H1 (cell line): ENCODE results near the gene CELF1. TPM values are rescaled to one million over a fixed set of nuclear protein-coding genes. Genes with fewer than 3 reads are reported as not detected.

ENCODE experiments used
- CBX5 ChIP-seq: fragments of 300-800, 300-1000 bp; sonication (generic); IDR thresholded peaks from 2 replicates; pipeline ENCODE4 v1.7.1; 2016; ENCODE audit warnings: antibody characterized with exemption, low read length, low read depth
- CHD7 ChIP-seq: fragments of 300-600 bp; sonication (generic); IDR thresholded peaks from 2 replicates; pipeline ENCODE4 v1.7.1; 2012; ENCODE audit warnings: low read length, moderate library complexity, mild to moderate bottlenecking, inconsistent platforms; ENCODE audit not compliant: insufficient replicate concordance
- EP300 ChIP-seq, 2 experiments: IDR thresholded peaks; 1 replicate in 1 of 2; 2 replicates in 1 of 2; pipeline ENCODE4 v1.6.1; 2011 to 2012; ENCODE audit warnings: low read depth in 2 of 2, low read length in 2 of 2, mild to moderate bottlenecking in 2 of 2, borderline replicate concordance in 1 of 2, inconsistent platforms in 1 of 2, moderate library complexity in 1 of 2
- HDAC6 ChIP-seq: IDR thresholded peaks from one replicate; pipeline ENCODE4 v1.7.1; 2012; ENCODE audit warnings: low read depth, mild to moderate bottlenecking, inconsistent platforms, low read length, moderate library complexity
- MAFK ChIP-seq: IDR thresholded peaks from 2 replicates; pipeline ENCODE4 v1.6.1; 2012; ENCODE audit warnings: low read depth, mild to moderate bottlenecking, improper control_type of control experiment, low read length
- USF2 ChIP-seq: IDR thresholded peaks from 2 replicates; pipeline ENCODE4 v1.6.1; 2011; ENCODE audit warnings: low read length, improper control_type of control experiment
- polyA plus RNA-seq, 7 experiments: library from polyadenylated mRNA; depleted of rRNA in 3 of 7; stranded (reverse) in 5 of 7; unstranded in 2 of 7; fragments of >200 nt in 5 of 7; fragments of 200-250 nt in 2 of 7; gene quantifications; 1 replicate in 5 of 7; 2 replicates in 1 of 7; 4 replicates in 1 of 7; pipeline versions ENCODE4 v1.2.1 to v1.2.3, GENCODE V29; 2011 to 2013; ENCODE audit warnings: missing spikeins in 2 of 7, mixed read lengths in 2 of 7
- total RNA-seq: library from RNA; stranded (reverse); fragmentation: NEBNext Ultra II Directional; extraction: Animal tissue kit (Norgen Biotek cat#: 25700); gene quantifications from 2 replicates; pipeline ENCODE4 v1.2.1, GENCODE V29; 2021

CELF1 gene
- total and polyA plus RNA-seq, 2 of the 8 experiments (the other 6 are each of a cell fraction or from before 2014, with no cell fraction given), result 131 to 197 TPM

- TF ChIP-seq CHD7 (no peak), EP300 (IDR thresholded peaks at IDR 0.05; ENCODE audit: borderline replicate concordance in 1 of 2, low read depth in 2 of 2, low read length in 2 of 2) (no peak), USF2 (no peak), HDAC6 (no peak), MAFK (no peak), CBX5 (no peak)
Observed at GRCh38 chr11:47577460-47578041, 24.6 kb upstream of the CELF1 start (continued).
